Hematopoietic multipotent progenitor cell treated with erythropoietin and hydrocortisone succinate and interleukin-3 and kit ligand, for 4 days (in vitro differentiated cells): ENCODE data around the gene CCDC78.
"Not testable (repeated sequence)": the region's sequence is repeated elsewhere in the genome, so short reads cannot be mapped to it uniquely, and the experiment has no call there.

Experiments
- DNase-seq: peaks from one replicate; pipeline ENCODE4 v3.0.0-alpha.2; 2015

The CCDC78 gene

GRCh38 chr16:760545-761343, 34.5 kb upstream of the CCDC78 start, which contains the start of gene MSLN:
TSS of gene MSLN (plus strand) at chr16:760734. CDS start at chr16:762681, 1,947 bp downstream.
- DNase-seq = no peak

DNA sequence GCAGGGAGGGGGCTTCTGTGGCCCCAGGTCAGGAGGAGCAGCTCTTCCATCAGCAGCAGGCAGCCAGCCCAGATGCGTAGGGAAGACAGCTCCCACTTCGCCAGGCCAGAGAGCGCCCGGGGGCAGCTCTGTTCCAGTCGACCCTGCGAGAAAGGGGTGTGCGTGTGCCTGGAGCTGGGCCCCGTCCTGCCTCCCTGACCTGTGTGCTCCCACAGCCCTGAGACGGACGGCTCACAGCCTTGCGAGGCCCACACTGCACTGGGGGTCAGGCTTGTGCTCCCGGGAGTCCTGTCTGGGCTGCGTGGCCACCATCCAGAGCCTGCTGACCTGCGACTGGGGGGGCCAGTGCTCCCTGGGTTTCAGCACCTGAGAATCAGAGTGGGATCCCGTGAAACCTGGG, 33.8 kb upstream of the CCDC78 start:
- no peak for DNase-seq

DNA sequence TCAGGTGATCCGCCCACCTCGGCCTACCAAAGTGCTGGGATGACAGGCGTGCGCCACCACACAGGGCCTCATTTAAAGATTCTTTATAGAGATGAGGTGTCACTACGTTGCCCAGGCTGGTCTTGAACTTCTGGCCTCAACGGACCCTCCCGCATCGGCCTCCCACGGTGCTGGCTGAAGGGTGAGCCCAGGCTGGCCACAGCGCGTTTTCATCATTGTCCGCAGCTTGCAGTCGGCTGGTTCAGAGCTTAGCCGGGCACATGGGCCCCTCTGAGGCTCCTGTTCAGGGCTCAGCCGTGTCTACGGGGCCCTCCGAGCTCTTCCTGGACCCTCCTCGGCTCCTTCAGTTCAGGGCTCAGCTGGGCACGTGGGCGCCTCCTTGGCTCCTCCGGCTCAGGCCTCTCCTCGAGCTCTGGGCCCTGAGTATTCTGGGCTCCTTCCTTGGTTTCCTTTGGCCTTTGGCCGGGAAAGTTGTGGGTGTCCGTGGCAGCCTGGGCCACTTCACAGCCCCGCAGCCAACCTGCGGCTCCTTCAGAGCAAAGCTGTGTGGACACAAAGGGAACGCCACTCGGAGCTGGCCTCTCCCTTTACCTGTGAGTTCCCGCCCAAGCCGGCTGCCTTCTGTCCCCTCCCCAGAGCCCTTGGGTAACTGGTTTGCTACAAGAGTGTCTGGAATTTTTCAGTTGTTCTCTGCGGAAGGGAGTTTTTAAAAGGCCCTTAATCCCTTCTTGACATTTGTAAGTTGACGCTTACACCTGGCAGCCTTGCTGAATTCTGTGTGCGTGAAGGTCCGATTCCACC, 33.1 kb upstream of the CCDC78 start:
- no peak for DNase-seq

DNA sequence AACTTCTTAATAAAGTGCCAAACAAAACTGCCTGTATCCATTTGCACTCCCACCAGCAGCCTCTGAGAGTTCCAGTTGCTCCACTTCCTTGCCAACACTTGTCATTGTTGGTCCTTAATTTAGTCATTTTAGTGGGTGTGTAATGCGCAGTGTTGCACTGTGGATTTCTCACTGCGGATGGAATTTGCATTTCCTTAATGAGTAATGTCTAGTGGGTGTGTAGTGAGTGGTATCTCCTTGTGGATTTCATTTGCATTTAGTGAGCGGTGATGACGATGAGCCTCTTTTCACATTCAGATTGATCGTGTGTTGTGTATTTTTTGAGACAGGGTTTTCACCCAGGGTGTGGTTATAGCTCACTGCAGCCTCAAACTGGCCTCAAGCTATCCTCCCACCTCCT, 30.2 kb upstream of the CCDC78 start:
- no peak for DNase-seq

GRCh38 chr16:754656-755055, 28.4 kb upstream of the CCDC78 start:
- DNase-seq = peak; percentile 49

DNA sequence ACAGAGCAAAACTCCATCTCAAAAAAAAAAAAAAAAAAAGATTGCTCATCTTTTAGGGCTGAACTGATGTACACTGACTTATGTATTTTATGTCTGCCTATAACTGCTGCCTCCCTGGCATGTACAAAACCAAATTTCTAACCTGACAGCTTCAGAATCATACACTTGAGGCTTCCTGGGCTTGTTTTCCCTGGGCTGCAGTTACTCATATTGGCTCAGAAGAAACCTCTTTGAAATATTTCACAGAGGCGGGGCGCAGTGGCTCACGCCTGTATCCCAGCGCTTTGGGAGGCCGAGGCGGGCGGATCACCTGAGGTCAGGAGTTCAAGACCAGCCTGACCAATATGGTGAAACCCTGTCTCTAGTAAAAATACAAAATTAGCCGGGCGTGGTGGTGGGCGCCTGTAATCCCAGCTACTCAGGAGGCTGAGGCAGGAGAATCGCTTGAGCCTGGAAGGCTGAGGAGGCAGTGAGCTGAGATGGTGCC, 27.9 kb upstream of the CCDC78 start:
- not testable (repeated sequence) for DNase-seq

GRCh38 chr16:752007-752312, 25.7 kb upstream of the CCDC78 start:
- DNase-seq = no peak

- DNase-seq = no peak
Measured at GRCh38 chr16:751152-752006, 25.1 kb upstream of the CCDC78 start.

- no peak for DNase-seq
Measured at GRCh38 chr16:750485-750884, 24.2 kb upstream of the CCDC78 start.

GRCh38 chr16:749010-749409, 22.8 kb upstream of the CCDC78 start:
- DNase-seq = no peak

- no peak for DNase-seq
Measured at GRCh38 chr16:747978-748746, 21.9 kb upstream of the CCDC78 start.

- DNase-seq = no peak
Measured at GRCh38 chr16:746637-747036, 20.4 kb upstream of the CCDC78 start.

DNA sequence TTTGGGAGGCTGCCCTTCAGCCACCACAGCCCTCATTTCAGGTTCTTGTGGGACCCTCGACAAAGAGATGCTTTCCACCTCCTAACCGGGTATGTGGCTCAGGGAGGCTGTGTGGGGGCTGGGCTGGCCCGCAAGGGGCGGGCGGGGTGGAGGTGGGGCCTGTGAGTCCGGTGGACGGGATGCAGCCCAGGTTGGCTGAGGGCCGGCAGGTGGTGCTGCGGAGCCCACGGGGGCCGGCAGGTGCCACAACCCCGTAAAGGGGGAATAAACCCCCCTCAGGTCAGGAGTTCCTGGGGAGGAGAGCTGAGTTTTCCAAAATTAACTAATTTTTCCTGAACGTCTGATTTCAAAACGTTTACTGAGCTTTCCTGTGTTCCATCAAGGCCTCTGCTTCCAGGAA, 19.5 kb upstream of the CCDC78 start:
- peak; percentile 54 for DNase-seq

DNA sequence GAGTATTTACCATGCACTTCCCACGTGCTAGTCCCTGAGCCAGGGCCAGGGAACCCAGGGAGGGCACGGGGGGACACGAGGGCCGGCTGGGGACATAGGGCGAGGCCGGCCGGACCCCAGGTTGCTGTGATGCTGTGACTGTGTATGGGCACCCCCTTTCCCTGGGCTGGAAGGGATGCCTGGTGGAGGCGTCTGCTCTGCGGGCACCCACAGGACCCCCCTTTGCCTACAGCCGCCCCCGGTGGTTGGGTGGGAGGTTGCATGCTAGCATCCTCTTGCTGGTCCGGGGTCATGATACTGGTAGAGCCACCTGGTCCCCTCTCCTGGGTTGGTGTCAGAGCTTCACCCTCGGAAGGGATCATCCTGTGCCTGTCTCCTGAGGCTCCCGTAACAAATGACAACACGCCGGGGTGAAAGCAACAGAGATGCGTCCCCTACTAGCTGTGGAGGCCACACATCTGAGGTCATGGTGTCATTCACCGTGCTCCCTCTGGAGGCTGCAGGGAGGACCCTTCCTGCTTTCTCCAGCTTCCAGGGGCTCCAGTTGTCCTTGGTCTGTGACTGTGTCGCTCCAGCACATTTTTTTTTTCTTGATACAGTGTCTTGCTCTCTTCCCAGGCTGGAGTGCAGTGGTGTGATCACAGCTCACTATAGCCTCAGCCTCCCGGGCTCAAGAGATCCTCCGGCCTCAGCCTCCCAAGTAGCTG, 17.7 kb upstream of the CCDC78 start:
- DNase-seq = no peak

DNA sequence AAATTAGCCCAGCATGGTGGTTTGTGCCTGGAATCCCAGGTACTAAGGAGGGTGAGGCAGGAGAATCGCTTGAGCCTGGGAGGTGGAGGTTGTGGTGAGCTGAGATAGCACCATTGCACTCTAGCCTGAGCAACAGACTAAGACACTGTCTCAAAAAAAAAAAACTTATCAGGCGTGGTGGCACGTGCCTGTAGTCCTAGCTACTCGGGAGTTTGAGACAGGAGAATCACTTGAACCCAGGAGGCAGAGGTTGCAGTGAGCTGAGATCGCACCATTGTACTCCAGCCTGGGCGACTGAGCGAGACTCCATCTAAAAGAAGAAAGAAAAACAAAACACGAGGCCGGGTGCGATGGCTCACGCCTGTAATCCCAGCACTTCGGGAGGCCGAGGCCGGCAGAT, 16.7 kb upstream of the CCDC78 start:
- not testable (repeated sequence) for DNase-seq

DNA sequence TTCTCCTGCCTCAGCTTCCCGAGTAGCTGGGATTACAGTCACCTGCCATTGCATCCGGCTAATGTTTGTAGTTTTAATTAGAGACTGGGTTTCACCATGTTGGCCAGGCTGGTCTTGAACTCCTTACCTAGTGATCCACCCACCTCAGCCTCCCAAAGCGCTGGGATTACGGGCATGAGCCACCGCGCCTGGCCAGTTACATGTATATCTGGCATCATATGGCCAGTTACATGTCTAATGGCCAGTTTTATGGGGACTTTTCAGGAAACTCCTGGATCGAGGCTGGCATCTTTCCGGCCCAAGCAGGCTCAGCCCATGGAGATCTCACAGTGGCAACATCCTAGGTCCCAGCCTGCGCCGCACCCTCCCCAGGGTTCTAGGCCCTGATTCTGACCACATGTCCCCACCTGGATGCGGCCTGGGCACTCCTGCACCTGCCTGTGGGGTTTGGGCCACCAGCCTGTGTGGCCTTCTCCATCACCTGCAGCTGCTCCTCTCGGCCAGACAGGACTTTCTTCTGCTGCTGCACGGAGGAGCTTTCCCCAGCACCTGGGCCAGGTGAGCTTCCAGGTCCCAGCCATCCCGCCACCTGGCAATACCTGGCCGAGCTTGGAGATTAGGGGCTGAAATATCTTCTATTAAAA, 15.9 kb upstream of the CCDC78 start:
- DNase-seq = no peak

DNA sequence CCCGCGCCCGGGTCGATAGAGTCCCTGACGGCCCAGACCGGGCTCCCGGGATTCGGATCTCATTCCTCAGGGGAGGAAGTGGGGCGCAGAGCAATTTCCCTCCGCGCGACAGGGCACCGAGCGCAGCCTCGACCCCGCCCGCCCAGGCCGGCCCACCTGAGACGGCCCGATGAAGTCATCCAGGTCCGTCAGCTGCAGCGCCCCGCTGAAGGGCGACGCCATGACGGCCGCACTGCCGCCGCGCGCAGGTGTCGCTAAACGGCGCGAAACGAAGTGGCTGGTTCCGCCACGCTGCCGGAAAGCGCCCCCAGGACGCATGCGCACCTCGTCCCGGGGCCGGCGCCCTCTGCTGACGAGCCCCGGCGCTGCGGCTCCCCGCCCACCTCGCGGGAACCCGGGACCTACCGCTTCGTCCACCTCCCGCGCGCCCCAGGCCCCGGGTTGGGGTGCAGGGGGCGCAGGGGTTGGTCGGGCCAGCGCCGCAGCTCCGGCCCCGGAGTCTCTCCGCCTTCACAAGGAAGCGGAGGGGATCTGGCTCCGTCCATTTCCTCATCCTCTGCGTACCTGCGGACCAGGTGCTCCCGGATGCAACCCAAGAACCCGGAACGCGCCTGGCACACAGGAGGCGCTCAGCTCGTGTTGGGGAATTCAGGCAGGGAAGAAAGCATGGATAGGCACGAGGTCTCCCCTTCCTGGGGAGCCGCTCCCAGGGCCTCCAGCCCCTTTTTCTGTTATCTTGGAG, 14.7 kb upstream of the CCDC78 start, which contains the start of gene CIAO3:
TSS of gene CIAO3 (minus strand) at position 234 of the 742 bp plus-strand sequence. CDS start at position 222, 12 bp downstream.
- DNase-seq = peak; percentile 94

DNA sequence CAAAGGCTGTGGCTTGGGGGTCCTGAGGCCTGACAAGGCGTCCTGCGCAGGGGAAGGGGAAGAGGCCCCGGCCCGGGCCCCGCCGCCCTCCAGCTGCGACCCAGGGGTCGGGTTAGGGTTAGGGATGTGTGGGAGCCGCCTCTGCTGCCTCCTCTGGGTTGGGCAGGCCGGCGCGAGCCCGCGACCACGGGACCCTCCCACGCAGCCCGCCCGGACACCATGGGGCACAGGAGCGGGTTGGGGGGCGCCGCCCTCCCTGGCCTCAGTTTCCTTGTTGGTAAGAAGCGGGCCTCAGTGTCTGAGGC, 14.2 kb upstream of the CCDC78 start:
- no peak for DNase-seq

DNA sequence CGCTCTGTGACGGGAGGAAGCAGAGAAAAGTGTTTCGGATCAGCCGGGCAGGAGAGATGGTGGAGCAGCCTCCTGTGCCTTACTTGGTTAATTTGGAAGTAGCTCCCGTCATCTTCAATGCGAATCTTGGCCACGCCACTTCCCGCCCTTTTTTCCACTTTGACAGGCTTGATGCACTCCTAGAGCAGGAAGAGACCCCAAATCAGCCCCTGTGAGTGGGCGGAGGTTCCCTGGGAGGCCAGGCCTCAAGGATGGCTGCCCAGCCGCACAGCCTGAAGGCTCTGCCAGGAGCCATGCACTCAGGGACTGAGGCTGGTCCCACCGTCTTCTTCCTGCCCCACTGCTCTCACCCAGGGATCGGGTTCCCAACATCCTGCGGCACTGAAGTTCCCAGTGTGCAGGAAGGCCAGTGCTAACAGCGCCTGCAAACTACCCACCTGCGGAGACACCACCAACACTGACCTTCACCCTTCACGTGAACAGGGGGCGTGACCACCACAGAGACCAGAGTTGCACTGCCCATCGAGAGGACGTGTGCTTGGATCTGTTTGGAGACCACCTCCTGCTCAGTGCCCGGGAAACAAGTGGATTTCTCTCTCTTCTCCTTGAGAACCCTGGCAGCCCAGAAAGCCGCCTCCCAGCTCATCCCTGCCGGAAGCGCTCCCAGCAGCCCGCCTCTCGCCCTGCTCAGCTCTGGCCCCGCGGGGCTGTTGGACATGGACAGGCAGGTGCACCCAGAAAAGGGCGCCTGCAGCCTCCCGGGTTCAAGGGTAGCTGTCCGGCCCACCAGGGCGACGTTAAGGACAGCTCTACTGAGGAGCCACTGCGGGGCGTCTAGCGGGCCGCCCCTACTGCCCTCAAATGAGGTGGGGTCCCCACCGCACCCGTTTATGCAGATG, 13.6 kb upstream of the CCDC78 start:
- DNase-seq = no peak
